B cell (primary cell): Measurements from ENCODE around the gene ZNF516.

Source experiments
- EZH2 ChIP-seq: IDR thresholded peaks from 2 replicates; pipeline ENCODE4 v1.6.1; 2012; ENCODE audit warnings: borderline replicate concordance, low read depth, mild to moderate bottlenecking, moderate library complexity, low read length; ENCODE audit not compliant: insufficient read depth, poor library complexity, severe bottlenecking
- TF ChIP-seq, protein P1 (sequence below): fragments of 200-600 bp; IDR thresholded peaks from one replicate; pipeline ENCODE4 v1.8.0; 2022; ENCODE audit warnings: antibody characterized with exemption, mild to moderate bottlenecking

DNA sequence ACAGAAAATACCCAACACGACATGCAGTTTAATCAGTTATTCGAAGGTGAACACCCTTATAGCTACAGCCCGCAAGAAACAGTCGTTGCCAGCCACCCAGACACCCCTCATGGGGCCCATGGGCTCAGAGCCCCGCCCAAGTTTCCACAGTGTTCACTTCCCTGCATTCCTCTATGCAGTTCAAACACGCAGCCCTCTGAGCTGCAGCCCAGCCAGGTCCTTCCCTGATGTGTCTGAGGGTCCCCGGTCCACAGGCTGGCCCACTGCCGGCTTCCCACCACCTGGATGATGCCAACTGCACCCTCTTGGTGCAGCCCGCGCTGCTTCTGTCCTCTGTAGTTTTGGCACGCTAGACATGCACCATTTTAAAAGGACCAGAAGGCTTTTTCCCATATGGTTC is 87.4 kb downstream of the ZNF516 start:
- TF ChIP-seq, protein P1, sequence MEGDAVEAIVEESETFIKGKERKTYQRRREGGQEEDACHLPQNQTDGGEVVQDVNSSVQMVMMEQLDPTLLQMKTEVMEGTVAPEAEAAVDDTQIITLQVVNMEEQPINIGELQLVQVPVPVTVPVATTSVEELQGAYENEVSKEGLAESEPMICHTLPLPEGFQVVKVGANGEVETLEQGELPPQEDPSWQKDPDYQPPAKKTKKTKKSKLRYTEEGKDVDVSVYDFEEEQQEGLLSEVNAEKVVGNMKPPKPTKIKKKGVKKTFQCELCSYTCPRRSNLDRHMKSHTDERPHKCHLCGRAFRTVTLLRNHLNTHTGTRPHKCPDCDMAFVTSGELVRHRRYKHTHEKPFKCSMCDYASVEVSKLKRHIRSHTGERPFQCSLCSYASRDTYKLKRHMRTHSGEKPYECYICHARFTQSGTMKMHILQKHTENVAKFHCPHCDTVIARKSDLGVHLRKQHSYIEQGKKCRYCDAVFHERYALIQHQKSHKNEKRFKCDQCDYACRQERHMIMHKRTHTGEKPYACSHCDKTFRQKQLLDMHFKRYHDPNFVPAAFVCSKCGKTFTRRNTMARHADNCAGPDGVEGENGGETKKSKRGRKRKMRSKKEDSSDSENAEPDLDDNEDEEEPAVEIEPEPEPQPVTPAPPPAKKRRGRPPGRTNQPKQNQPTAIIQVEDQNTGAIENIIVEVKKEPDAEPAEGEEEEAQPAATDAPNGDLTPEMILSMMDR, result no peak
- TF ChIP-seq EZH2, result no peak
